SK-N-SH (cell line): ENCODE measurements around the gene CEBPA.

Experiments used
- CTCF ChIP-seq: fragments of 200-600 bp; sonication (generic); IDR thresholded peaks from 2 replicates; pipeline ENCODE4 v1.6.1; 2017; ENCODE audit warnings: antibody characterized with exemption, mild to moderate bottlenecking, moderate library complexity
- EZH2phosphoT487 ChIP-seq: fragments of 200-600 bp; sonication (generic); IDR thresholded peaks from 2 replicates; pipeline ENCODE4 v1.6.1; 2017; ENCODE audit warnings: low read depth, mixed run types, mild to moderate bottlenecking, antibody characterized with exemption, moderate library complexity, borderline replicate concordance
- GATA2 ChIP-seq: sonication (generic); formaldehyde crosslinking; IDR thresholded peaks from 2 replicates; pipeline ENCODE4 v1.5.0; 2020; ENCODE audit warnings: mild to moderate bottlenecking, missing genetic modification reagents
- JUND ChIP-seq: IDR thresholded peaks from 2 replicates; pipeline ENCODE4 v1.4.0; 2012
- POLR2AphosphoS5 ChIP-seq: IDR thresholded peaks from 2 replicates; pipeline ENCODE4 v1.6.1; 2012; ENCODE audit warnings: low read depth, low read length
- RCOR1 ChIP-seq: fragments of 150-350 bp; IDR thresholded peaks from 2 replicates; pipeline ENCODE4 v1.6.1; 2017; ENCODE audit warnings: antibody characterized with exemption, low read length
- TAF1 ChIP-seq: IDR thresholded peaks from 2 replicates; pipeline ENCODE4 v1.6.1; 2012; ENCODE audit warnings: low read depth, mild to moderate bottlenecking, low read length, moderate library complexity, borderline replicate concordance
- YY1 ChIP-seq: IDR thresholded peaks from 2 replicates; pipeline ENCODE4 v1.4.0; 2012; ENCODE audit warnings: low read depth, mild to moderate bottlenecking

- TF ChIP-seq CTCF = no peak
- no peak for TF ChIP-seq POLR2AphosphoS5
- TF ChIP-seq EZH2phosphoT487 = no peak
- TF ChIP-seq YY1 = no peak
- no peak for TF ChIP-seq JUND
- no peak for TF ChIP-seq GATA2
- no peak for TF ChIP-seq RCOR1
- TF ChIP-seq TAF1 = no peak
These were observed 44.5 kb downstream of the CEBPA start for GRCh38 chr19:33257828-33258227.
